ENCODE data around the gene HIRA.
A peak's percentile ranks its signal among the peaks of the same experiment; 100 is the strongest.
"Not testable (repeated sequence)": the region's sequence is repeated elsewhere in the genome, so short reads cannot be mapped to it uniquely, and the experiment has no call there.

HIRA gene

GRCh38 chr22:19443544-19444211, 12.1 kb upstream of the HIRA start:
- DNase-seq (ENCODE audit: low read depth in 2 of 2) = no peak

- DNase-seq (ENCODE audit: low read depth in 2 of 2) = no peak
Observed at GRCh38 chr22:19442166-19442565, 10.6 kb upstream of the HIRA start.

GRCh38 chr22:19440411-19441195, 9.1 kb upstream of the HIRA start:
- no peak for DNase-seq (ENCODE audit: low read depth in 2 of 2)

DNA sequence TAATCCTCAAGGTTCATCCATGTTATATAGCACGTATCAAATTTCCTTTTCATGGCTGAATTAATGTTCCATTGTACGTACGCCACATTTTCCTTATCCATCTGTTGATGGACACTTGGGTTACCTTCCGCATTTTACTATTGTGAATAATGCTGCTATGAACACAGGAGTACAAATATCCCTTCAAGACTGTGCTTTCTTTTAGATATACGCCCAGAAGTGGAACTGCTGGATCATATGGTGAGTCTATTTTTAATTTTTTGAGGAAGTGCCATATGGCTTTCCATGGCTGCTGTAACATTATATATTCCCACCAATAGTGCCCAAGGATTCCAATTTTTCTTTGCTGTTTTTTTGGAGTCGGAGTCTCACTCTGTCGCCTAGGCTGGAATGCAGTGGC, 6.8 kb upstream of the HIRA start:
- no peak for DNase-seq (ENCODE audit: low read depth in 2 of 2)

GRCh38 chr22:19436444-19437161, 5.1 kb upstream of the HIRA start:
- not testable (repeated sequence) for DNase-seq (ENCODE audit: low read depth in 2 of 2)

DNA sequence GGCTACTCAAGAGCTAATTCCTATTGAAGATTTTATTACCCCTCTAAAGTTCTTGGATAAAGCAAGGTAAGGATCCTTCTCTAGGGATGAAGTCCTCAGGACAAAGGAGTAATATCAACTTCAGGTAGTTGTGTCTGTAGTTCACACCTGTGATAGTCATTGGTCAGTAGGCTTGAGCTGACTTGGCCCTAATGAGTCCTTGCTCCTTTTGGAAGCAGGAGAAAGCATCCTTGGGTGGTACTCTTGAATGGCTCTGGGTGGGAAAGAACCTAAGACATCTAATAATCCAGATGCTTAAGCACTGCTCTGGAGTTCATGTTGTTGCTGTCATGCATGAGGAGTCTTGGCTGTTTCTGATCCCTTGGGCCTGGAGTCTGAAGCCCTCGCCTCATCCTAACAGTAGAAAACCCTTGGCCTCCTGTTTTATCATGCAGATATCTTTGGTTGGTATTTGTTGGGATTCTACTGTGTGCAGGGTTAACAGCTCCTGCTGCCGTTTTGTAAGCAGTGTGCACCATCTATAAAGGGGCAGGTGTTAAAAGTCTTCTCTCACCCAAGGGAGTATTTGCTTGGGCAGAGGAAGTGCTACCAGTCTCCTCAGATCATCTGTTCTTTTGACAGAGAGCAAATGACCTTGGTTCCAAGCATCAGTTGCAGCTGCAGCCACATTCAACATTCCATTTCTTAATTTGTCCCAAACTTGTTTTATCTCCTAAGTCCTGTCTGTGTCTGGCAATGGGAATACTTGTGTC, 3.5 kb upstream of the HIRA start:
- DNase-seq (ENCODE audit: low read depth in 2 of 2) = no peak

DNA sequence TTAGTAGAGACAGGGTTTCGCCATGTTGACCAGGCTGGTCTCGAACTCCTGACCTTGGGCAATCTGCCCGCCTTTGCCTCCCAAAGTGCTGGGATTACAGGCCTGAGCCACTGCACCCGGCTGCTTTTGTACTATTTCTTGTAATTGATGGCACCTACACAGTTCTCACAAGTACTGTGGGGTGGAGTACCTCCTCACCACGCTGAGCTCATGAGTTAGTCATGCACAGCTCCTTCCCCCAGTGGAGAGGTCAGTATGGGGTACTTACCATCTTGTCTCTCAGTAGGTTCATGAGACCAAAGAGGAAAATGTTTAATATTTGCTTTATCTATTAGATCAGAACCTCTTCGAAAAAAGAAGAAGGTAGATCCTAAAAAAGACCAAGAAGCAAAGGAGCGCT, 2.9 kb upstream of the HIRA start:
- no peak for DNase-seq (ENCODE audit: low read depth in 2 of 2)

DNA sequence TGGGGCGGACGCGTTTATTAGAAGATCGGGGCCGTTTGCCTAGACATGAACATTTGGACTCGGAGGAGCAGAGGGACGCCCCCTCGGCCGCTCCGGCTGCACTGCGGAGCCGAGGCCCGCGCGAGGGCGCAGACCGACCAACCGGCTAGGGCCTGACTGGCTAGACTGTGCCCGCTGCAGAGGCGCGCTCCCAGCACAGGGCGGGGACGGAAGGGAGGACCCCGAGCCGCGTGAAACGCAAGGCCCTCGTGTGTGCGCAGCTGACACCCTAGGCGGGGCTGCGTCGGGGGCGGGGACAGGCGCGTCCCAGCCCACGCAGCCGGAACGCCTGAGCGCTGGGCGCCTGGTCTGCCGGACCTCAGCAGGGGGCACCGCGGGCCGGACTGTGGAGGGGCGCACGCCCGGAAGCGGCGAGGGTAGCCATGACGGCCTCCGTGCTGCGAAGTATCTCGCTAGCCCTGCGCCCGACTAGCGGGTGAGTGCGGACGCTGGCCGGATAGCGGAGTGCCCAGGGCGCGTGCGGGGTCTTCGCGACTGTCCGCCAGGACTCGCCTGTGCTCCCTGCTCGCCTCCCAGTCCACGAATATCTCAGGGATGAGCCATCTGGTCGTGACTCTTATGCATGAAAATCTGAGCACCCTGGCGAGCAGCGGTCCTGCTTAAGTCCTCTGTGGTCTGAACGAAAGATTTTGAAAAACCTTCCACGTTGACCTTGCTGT, 759 bp upstream of the HIRA start, which contains the start of gene MRPL40:
TSS of gene MRPL40 (plus strand) at position 413 of the 719 bp plus-strand sequence. CDS start at position 423, 10 bp downstream.
- DNase-seq (ENCODE audit: low read depth in 2 of 2) = peak; percentile 80 to 89

GRCh38 chr22:19430890-19431541, 517 bp downstream of the HIRA start:
- peak in 1 of 2 donors; percentile 11 for DNase-seq (ENCODE audit: low read depth in 2 of 2)

DNA sequence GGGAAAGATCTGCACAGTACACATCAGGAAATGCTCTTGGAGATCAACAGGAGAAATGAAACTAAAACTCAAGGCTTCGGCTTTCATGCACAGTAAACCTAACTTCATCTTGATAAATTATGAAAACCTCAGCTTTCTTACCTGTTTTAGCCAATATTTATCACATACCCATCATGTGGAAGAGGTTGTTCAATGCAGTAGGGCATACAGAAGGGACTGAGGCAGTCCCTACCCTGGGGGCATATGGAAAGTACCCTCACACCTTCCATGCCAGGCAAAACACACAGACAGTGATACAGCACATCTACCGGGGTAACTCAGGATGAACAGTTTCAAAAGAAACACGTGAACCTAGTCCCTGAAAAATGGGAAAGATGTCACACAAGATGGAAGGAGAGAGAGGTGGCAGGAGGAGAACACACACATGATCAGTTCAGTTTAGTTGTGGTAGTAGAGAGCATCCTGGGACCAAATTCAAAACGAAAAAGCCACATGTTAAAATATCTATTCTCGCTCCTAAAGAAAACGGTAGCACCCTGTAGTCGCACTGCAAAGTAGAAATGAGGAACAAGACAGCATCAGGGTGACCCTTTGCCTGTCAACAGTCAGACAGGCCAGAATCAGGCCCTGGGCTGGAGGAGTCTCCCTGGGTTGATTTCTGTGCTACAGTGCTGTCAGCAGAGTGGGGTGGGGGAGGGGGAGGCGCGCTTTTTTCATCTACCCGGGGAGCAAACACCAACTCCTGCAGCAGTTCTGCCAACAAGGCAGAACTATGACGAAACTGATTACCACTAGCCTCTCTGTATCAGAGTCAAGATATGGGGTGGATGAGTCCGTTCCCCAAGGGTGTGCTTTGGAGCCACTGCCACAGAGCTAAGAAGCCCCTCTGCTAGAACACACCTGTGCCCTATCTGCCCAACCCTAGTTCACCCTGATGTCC, 1.3 kb downstream of the HIRA start:
- peak in 1 of 2 donors; percentile 29 for DNase-seq (ENCODE audit: low read depth in 2 of 2)

GRCh38 chr22:19424186-19424500, 7.4 kb downstream of the HIRA start:
- no peak for DNase-seq (ENCODE audit: low read depth in 2 of 2)

DNA sequence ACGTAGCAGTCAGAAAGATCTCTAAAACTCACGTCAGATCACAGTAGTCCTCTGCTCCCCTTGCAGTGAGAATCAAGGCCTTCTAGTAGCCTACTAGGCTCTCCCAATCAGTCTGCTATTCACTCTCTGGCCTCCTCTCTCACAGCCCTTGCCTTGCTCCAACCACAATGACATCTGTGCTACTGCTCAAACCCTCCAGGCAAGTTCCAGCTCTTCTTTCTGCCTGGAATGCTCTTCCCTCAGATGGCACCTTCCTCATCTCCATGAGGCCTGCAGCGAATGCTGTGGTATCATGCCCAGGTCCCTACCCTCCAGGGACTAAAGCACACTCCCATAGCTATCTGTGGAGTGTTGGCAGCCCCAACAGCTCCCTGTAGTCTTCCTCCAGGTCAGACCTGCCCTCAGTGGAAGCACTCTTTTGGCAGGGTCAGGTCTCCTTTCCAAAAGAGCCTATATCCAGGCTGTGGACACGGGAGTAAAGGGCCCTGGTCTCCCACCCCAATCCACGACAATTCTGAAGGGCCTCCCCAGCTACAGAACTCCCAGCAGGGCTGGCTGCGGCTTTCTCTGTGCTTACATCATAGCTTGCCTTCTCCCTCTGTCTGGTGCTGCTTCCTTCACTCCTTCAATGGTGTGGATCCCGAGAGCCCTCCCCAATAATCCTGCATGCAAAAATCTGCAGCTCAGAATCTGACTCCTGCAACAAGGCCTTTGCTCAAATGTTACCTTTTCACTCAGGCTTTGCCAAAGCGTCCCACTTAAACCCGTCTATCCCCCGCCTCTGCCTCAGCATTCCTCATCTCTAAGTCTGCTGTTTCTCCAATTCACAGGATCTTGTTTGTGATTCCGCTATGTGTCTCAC, 8.9 kb downstream of the HIRA start:
- DNase-seq (ENCODE audit: low read depth in 2 of 2) = no peak

- DNase-seq (ENCODE audit: low read depth in 2 of 2) = no peak
Observed at GRCh38 chr22:19420321-19420720, 11.2 kb downstream of the HIRA start.

- DNase-seq (ENCODE audit: low read depth in 2 of 2) = no peak
Observed at GRCh38 chr22:19419464-19420178, 11.9 kb downstream of the HIRA start.

GRCh38 chr22:19419086-19419463, 12.5 kb downstream of the HIRA start:
- no peak for DNase-seq (ENCODE audit: low read depth in 2 of 2)

GRCh38 chr22:19412923-19413322, 18.6 kb downstream of the HIRA start:
- DNase-seq (ENCODE audit: low read depth in 2 of 2) = no peak

DNA sequence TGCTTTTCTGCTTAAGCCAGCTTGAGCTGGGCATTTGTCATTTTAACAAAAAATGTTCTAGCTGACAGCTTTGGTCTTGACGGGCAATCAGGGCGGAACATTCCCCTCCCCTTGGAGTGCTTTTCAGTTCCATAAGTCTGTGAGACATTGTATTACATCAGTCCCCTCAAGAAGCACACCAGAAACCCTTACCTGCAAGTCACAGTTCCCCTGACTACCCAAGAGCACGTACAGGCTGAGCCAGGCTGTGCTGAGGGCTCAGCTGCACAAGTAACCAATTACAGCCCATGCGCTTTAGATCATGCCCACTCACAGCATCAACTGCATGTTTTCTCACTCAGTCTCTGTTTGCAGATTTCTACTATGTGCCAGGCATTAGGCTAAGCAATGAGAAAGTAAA, 19.1 kb downstream of the HIRA start:
- DNase-seq (ENCODE audit: low read depth in 2 of 2) = no peak

DNA sequence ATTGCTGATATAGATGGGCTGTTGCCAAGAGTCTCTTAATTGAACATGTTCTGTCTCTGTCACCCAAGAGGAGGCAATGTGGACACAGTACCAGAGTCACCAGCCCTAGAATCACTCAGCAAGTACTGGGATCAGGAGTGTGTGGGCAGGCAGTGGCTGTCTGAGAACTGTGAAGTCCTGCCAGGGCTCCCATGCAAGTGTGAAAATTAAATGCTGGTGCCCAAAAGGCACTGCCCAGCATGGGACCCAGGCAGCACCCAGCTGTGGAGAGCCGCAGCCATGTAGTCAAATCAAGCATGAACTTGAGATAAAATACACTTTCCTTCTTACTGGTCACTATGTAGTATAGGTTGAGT, 19.9 kb downstream of the HIRA start:
- no peak for DNase-seq (ENCODE audit: low read depth in 2 of 2)
